Keratinocyte (primary cell): ENCODE results near the gene SHROOM3.

Experiments used
- EZH2 ChIP-seq: IDR thresholded peaks from one replicate; pipeline ENCODE4 v1.6.1; 2012; ENCODE audit warnings: inconsistent platforms, mild to moderate bottlenecking, low read length, moderate library complexity
- TF ChIP-seq, protein P1 (sequence below), 3 experiments: IDR thresholded peaks in 1 of 3; conservative IDR thresholded peaks in 1 of 3; optimal IDR thresholded peaks in 1 of 3; 2 replicates in 2 of 3; 3 replicates in 1 of 3; pipeline versions ENCODE3 to v1.5.1; 2011; ENCODE audit warnings: low read length in 3 of 3, mild to moderate bottlenecking in 3 of 3, moderate library complexity in 2 of 3, control low read depth in 1 of 3, inconsistent platforms in 1 of 3; ENCODE audit not compliant: insufficient read depth in 2 of 3; ENCODE audit errors: extremely low read depth in 1 of 3

DNA sequence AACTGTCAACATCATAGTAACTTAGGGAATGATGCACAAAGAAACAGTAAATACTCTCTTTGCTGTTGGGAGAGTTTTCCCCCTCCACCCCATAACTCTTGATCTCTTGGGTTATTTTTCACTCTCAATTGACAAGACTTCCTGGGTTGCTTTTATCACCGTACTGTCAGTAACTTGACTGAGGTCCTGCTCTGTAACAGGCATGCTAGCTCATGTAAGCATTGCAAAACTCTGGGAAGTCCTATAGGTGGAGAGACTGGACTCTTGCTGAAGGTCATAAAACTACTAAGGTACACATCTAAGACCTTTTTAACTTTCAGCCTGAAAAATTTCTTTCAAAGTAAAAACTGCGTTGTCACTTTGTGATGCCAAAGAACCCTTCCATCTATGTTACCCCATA is 10.9 kb downstream of the SHROOM3 start:
- TF ChIP-seq, protein P1, sequence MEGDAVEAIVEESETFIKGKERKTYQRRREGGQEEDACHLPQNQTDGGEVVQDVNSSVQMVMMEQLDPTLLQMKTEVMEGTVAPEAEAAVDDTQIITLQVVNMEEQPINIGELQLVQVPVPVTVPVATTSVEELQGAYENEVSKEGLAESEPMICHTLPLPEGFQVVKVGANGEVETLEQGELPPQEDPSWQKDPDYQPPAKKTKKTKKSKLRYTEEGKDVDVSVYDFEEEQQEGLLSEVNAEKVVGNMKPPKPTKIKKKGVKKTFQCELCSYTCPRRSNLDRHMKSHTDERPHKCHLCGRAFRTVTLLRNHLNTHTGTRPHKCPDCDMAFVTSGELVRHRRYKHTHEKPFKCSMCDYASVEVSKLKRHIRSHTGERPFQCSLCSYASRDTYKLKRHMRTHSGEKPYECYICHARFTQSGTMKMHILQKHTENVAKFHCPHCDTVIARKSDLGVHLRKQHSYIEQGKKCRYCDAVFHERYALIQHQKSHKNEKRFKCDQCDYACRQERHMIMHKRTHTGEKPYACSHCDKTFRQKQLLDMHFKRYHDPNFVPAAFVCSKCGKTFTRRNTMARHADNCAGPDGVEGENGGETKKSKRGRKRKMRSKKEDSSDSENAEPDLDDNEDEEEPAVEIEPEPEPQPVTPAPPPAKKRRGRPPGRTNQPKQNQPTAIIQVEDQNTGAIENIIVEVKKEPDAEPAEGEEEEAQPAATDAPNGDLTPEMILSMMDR (optimal IDR thresholded peaks at IDR 0.05 in 1 of 3, IDR thresholded peaks at IDR 0.05 in 1 of 3, conservative IDR thresholded peaks at IDR 0.05 in 1 of 3; ENCODE audit: extremely low read depth in 1 of 3, insufficient read depth in 2 of 3, low read length in 3 of 3): no peak
- no peak for TF ChIP-seq EZH2
